Vagina (tissue), 2 donors: ENCODE results near the gene SDC3.

ENCODE experiments used
- CTCF ChIP-seq, 3 experiments: fragments of 450-650 bp in 2 of 3; fragments of 200-600 bp in 1 of 3; sonication (generic) in 1 of 3; IDR thresholded peaks; one replicate each; pipeline ENCODE4 v1.5.1; 2017 to 2019; ENCODE audit warnings: antibody characterized with exemption in 3 of 3, mild to moderate bottlenecking in 2 of 3, moderate library complexity in 2 of 3
- POLR2A ChIP-seq, 2 donors: fragments of 450-650 bp; IDR thresholded peaks; one replicate each; pipeline ENCODE4 v1.6.1; 2017; ENCODE audit warnings: antibody characterized with exemption in 2 of 2, mild to moderate bottlenecking in 2 of 2, moderate library complexity in 2 of 2
- POLR2AphosphoS5 ChIP-seq, 2 donors: sonication (generic); formaldehyde crosslinking; IDR thresholded peaks; one replicate each; pipeline ENCODE4 v1.9.0; 2017; ENCODE audit warnings: antibody characterized with exemption in 2 of 2, mild to moderate bottlenecking in 2 of 2, low read depth in 1 of 2; ENCODE audit not compliant: insufficient read depth in 1 of 2

- TF ChIP-seq POLR2A (IDR thresholded peaks at IDR 0.05) = no peak
- no peak for TF ChIP-seq CTCF (IDR thresholded peaks at IDR 0.05)
- TF ChIP-seq POLR2AphosphoS5 (IDR thresholded peaks at IDR 0.05; ENCODE audit: insufficient read depth in 1 of 2, low read depth in 1 of 2) = no peak
Measured at GRCh38 chr1:30957560-30958222, 49.1 kb upstream of the SDC3 start.
